ENCODE data around the gene CRYGN.

The CRYGN gene

GRCh38 chr7:151438864-151439601, 908 bp downstream of the CRYGN start:
- no peak for DNase-seq (ENCODE audit: low read depth, low spot score)

GRCh38 chr7:151437866-151438516, 1.9 kb downstream of the CRYGN start:
- no peak for DNase-seq (ENCODE audit: low read depth, low spot score)

- DNase-seq (ENCODE audit: low read depth, low spot score): no peak
Measured at GRCh38 chr7:151437159-151437553, 2.8 kb downstream of the CRYGN start.

- no peak for DNase-seq (ENCODE audit: low read depth, low spot score)
Measured at GRCh38 chr7:151436446-151437158, 3.3 kb downstream of the CRYGN start.

GRCh38 chr7:151435971-151436370, 4.0 kb downstream of the CRYGN start:
- no peak for DNase-seq (ENCODE audit: low read depth, low spot score)

GRCh38 chr7:151435103-151435916, 4.6 kb downstream of the CRYGN start:
- no peak for DNase-seq (ENCODE audit: low read depth, low spot score)

- DNase-seq (ENCODE audit: low read depth, low spot score): no peak
Measured at GRCh38 chr7:151434549-151434948, 5.4 kb downstream of the CRYGN start.

GRCh38 chr7:151433721-151434400, 6.1 kb downstream of the CRYGN start:
- DNase-seq (ENCODE audit: low read depth, low spot score): no peak

GRCh38 chr7:151432658-151433521, 7.1 kb downstream of the CRYGN start:
- no peak for DNase-seq (ENCODE audit: low read depth, low spot score)

GRCh38 chr7:151431768-151432311, 8.1 kb downstream of the CRYGN start:
- DNase-seq (ENCODE audit: low read depth, low spot score): no peak

GRCh38 chr7:151431281-151431767, 8.6 kb downstream of the CRYGN start:
- no peak for DNase-seq (ENCODE audit: low read depth, low spot score)

- no peak for DNase-seq (ENCODE audit: low read depth, low spot score)
Measured at GRCh38 chr7:151430391-151431205, 9.3 kb downstream of the CRYGN start.

- no peak for DNase-seq (ENCODE audit: low read depth, low spot score)
Measured at GRCh38 chr7:151429560-151430331, 10.2 kb downstream of the CRYGN start.

GRCh38 chr7:151429237-151429559, 10.7 kb downstream of the CRYGN start:
- DNase-seq (ENCODE audit: low read depth, low spot score): no peak

GRCh38 chr7:151428378-151429236, 11.3 kb downstream of the CRYGN start:
- no peak for DNase-seq (ENCODE audit: low read depth, low spot score)

- no peak for DNase-seq (ENCODE audit: low read depth, low spot score)
Measured at GRCh38 chr7:151427705-151428377, 12.1 kb downstream of the CRYGN start.

Data from brain pericyte (primary cell).